ENCODE measurements around the gene KLF17. TPM values are rescaled to one million over a fixed set of nuclear protein-coding genes. Genes with fewer than 3 reads are reported as not detected.

The KLF17 gene
- total and polyA plus RNA-seq, 2 experiments from 2014 or later: not detected

DNA sequence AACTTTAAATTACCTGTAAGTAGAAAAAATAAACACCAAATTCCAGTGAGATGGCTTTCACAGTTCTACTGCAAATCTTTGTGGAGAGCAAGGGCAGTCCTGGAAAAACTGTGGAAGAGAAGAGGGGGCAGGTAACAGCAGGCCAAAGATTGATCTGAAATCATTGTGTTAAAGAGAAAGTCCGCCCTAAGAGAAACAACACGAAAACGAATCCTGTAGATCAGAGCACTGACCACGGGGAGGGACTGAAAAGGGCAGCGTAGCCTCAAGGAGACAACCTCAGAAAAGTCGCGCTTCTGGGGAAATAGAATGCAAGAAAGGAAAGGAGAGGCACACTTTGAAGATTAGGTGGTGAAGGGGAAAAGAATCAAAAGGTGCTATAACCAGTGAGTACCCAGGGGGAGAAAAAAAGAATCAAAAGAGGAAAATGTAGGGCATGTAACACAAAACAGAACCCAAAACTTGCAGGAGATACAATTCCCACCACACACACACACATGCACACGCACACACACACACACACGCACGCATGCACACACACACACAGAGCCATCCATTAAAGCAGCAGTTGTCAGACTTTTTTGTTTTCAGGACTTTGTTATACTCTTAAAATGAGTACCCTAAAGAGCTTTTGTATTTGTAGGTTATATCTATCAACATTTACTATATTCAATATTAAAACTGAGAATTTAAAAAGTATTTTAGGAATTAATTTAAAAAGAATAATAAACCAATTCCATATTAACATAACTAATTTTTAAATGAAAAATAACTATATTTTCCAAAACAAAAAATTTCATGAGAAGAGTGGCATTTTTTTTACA lies 28.0 kb upstream of the KLF17 start:
- DNase-seq (ENCODE audit: low spot score) (no peak), ATAC-seq (no peak)
- Histone ChIP-seq H3K27ac (ENCODE audit: low read depth) (no peak overlapping the region), H2AFZ (peak overlapping the region; percentile 80), H3F3A (replicated peaks; ENCODE audit: low read depth) (no peaks in the 10 kb centered on the region; the same call in 1 of the 2 replicates), H3K79me2 (replicated peaks; ENCODE audit: insufficient read depth) (no peaks in the 10 kb centered on the region), H3K4me2 (no peak overlapping the region), H3K36me3 (ENCODE audit: insufficient read depth) (no peaks in the 10 kb centered on the region), H4K20me1 (replicated peaks; ENCODE audit: insufficient read depth) (no peaks in the 10 kb centered on the region), H3K9me2 (ENCODE audit: insufficient read depth) (no peaks in the 10 kb centered on the region), H3K27me3 (ENCODE audit: insufficient read depth) (no peaks in the 10 kb centered on the region), H3K4me1 (ENCODE audit: insufficient read depth) (peaks cover 25% of the 10 kb centered on the region), H3K4me3 (no peak overlapping the region)
- H3K27me3 Mint-ChIP-seq (ENCODE audit: insufficient read depth, low read depth, poor library complexity): peaks cover 7% of the 10 kb centered on the region
- no peak overlapping the region for H3K27ac Mint-ChIP-seq
- H3K4me1 Mint-ChIP-seq: peaks cover 27% of the 10 kb centered on the region
- H3K36me3 Mint-ChIP-seq (ENCODE audit: low read depth): no peaks in the 10 kb centered on the region
- TF ChIP-seq JUNB (IDR thresholded peaks at IDR 0.05; ENCODE audit: unreplicated experiment) (no peak), CREB1 (CRISPR knock-in tag; IDR thresholded peaks at IDR 0.05; ENCODE audit: low read depth) (no peak), ZNF114 (CRISPR knock-in tag; IDR thresholded peaks at IDR 0.05) (no peak), STAT1 (IDR thresholded peaks at IDR 0.05; ENCODE audit: unreplicated experiment) (no peak), ETS1 (IDR thresholded peaks at IDR 0.05) (no peak), ZNF331 (CRISPR knock-in tag; IDR thresholded peaks at IDR 0.05; ENCODE audit: low read depth) (no peak), POLR2AphosphoS5 (IDR thresholded peaks at IDR 0.05; ENCODE audit: low read depth) (no peak), EZH2 (IDR thresholded peaks at IDR 0.05; ENCODE audit: low read depth, unreplicated experiment) (no peak), NANOG (IDR thresholded peaks at IDR 0.05; ENCODE audit: borderline replicate concordance) (no peak), EZH2phosphoT487 (IDR thresholded peaks at IDR 0.05; ENCODE audit: unreplicated experiment) (no peak)
- TF ChIP-seq, protein P1, sequence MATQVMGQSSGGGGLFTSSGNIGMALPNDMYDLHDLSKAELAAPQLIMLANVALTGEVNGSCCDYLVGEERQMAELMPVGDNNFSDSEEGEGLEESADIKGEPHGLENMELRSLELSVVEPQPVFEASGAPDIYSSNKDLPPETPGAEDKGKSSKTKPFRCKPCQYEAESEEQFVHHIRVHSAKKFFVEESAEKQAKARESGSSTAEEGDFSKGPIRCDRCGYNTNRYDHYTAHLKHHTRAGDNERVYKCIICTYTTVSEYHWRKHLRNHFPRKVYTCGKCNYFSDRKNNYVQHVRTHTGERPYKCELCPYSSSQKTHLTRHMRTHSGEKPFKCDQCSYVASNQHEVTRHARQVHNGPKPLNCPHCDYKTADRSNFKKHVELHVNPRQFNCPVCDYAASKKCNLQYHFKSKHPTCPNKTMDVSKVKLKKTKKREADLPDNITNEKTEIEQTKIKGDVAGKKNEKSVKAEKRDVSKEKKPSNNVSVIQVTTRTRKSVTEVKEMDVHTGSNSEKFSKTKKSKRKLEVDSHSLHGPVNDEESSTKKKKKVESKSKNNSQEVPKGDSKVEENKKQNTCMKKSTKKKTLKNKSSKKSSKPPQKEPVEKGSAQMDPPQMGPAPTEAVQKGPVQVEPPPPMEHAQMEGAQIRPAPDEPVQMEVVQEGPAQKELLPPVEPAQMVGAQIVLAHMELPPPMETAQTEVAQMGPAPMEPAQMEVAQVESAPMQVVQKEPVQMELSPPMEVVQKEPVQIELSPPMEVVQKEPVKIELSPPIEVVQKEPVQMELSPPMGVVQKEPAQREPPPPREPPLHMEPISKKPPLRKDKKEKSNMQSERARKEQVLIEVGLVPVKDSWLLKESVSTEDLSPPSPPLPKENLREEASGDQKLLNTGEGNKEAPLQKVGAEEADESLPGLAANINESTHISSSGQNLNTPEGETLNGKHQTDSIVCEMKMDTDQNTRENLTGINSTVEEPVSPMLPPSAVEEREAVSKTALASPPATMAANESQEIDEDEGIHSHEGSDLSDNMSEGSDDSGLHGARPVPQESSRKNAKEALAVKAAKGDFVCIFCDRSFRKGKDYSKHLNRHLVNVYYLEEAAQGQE (IDR thresholded peaks at IDR 0.05; ENCODE audit: unreplicated experiment): no peak
- TF ChIP-seq, protein P2, sequence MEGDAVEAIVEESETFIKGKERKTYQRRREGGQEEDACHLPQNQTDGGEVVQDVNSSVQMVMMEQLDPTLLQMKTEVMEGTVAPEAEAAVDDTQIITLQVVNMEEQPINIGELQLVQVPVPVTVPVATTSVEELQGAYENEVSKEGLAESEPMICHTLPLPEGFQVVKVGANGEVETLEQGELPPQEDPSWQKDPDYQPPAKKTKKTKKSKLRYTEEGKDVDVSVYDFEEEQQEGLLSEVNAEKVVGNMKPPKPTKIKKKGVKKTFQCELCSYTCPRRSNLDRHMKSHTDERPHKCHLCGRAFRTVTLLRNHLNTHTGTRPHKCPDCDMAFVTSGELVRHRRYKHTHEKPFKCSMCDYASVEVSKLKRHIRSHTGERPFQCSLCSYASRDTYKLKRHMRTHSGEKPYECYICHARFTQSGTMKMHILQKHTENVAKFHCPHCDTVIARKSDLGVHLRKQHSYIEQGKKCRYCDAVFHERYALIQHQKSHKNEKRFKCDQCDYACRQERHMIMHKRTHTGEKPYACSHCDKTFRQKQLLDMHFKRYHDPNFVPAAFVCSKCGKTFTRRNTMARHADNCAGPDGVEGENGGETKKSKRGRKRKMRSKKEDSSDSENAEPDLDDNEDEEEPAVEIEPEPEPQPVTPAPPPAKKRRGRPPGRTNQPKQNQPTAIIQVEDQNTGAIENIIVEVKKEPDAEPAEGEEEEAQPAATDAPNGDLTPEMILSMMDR (conservative IDR thresholded peaks at IDR 0.05; ENCODE audit: low read depth in 2 of 2): no peak
- TF ChIP-seq, protein P3, sequence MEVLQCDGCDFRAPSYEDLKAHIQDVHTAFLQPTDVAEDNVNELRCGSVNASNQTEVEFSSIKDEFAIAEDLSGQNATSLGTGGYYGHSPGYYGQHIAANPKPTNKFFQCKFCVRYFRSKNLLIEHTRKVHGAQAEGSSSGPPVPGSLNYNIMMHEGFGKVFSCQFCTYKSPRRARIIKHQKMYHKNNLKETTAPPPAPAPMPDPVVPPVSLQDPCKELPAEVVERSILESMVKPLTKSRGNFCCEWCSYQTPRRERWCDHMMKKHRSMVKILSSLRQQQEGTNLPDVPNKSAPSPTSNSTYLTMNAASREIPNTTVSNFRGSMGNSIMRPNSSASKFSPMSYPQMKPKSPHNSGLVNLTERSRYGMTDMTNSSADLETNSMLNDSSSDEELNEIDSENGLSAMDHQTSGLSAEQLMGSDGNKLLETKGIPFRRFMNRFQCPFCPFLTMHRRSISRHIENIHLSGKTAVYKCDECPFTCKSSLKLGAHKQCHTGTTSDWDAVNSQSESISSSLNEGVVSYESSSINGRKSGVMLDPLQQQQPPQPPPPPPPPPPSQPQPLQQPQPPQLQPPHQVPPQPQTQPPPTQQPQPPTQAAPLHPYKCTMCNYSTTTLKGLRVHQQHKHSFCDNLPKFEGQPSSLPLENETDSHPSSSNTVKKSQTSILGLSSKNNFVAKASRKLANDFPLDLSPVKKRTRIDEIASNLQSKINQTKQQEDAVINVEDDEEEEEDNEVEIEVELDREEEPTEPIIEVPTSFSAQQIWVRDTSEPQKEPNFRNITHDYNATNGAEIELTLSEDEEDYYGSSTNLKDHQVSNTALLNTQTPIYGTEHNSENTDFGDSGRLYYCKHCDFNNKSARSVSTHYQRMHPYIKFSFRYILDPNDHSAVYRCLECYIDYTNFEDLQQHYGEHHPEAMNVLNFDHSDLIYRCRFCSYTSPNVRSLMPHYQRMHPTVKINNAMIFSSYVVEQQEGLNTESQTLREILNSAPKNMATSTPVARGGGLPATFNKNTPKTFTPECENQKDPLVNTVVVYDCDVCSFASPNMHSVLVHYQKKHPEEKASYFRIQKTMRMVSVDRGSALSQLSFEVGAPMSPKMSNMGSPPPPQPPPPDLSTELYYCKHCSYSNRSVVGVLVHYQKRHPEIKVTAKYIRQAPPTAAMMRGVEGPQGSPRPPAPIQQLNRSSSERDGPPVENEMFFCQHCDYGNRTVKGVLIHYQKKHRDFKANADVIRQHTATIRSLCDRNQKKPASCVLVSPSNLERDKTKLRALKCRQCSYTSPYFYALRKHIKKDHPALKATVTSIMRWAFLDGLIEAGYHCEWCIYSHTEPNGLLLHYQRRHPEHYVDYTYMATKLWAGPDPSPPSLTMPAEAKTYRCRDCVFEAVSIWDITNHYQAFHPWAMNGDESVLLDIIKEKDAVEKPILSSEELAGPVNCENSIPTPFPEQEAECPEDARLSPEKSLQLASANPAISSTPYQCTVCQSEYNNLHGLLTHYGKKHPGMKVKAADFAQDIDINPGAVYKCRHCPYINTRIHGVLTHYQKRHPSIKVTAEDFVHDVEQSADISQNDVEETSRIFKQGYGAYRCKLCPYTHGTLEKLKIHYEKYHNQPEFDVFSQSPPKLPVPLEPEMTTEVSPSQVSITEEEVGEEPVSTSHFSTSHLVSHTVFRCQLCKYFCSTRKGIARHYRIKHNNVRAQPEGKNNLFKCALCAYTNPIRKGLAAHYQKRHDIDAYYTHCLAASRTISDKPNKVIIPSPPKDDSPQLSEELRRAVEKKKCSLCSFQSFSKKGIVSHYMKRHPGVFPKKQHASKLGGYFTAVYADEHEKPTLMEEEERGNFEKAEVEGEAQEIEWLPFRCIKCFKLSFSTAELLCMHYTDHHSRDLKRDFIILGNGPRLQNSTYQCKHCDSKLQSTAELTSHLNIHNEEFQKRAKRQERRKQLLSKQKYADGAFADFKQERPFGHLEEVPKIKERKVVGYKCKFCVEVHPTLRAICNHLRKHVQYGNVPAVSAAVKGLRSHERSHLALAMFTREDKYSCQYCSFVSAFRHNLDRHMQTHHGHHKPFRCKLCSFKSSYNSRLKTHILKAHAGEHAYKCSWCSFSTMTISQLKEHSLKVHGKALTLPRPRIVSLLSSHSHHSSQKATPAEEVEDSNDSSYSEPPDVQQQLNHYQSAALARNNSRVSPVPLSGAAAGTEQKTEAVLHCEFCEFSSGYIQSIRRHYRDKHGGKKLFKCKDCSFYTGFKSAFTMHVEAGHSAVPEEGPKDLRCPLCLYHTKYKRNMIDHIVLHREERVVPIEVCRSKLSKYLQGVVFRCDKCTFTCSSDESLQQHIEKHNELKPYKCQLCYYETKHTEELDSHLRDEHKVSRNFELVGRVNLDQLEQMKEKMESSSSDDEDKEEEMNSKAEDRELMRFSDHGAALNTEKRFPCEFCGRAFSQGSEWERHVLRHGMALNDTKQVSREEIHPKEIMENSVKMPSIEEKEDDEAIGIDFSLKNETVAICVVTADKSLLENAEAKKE (CRISPR knock-in tag; IDR thresholded peaks at IDR 0.05): no peak
- no peak overlapping the region for H3K4me3 Mint-ChIP-seq
- H3K9me3 Mint-ChIP-seq: peaks cover 2% of the 10 kb centered on the region; the same call in 2 of the 3 replicates

All from GM23338 (cell line).